IPS-18a (cell line): ENCODE measurements around the gene PCDHGA1.
"Not testable (repeated sequence)": the region's sequence is repeated elsewhere in the genome, so short reads cannot be mapped to it uniquely, and the experiment has no call there.

Source experiments
- H3K27ac ChIP-seq: one replicate; pipeline ENCODE4 v1.5.1; 2013; ENCODE audit warnings: low read length
- H3K27me3 ChIP-seq: one replicate; pipeline ENCODE4 v1.6.1; 2013; ENCODE audit warnings: mild to moderate bottlenecking, low read length; ENCODE audit not compliant: control insufficient read depth, insufficient read depth
- H3K36me3 ChIP-seq: one replicate; pipeline ENCODE4 v1.6.1; 2013; ENCODE audit warnings: low read depth, low read length; ENCODE audit not compliant: control insufficient read depth
- H3K4me1 ChIP-seq: one replicate; pipeline ENCODE4 v1.6.1; 2013; ENCODE audit warnings: low read depth, low read length; ENCODE audit not compliant: control insufficient read depth
- H3K4me3 ChIP-seq: one replicate; pipeline ENCODE4 v1.5.1; 2013; ENCODE audit warnings: low read length
- H3K9ac ChIP-seq: one replicate; pipeline ENCODE4 v1.6.1; 2013; ENCODE audit warnings: mild to moderate bottlenecking, low read length, moderate library complexity
- H3K9me3 ChIP-seq: one replicate; pipeline ENCODE4 v1.6.1; 2013; ENCODE audit warnings: low read depth, low read length; ENCODE audit not compliant: control insufficient read depth

Gene PCDHGA1

GRCh38 chr5:141328231-141328630, 2.1 kb upstream of the PCDHGA1 start:
- Histone ChIP-seq H3K9me3 (peaks cover 8% of the 10 kb centered on the region), H3K27ac (no peak overlapping the region), H3K27me3 (no peaks in the 10 kb centered on the region), H3K36me3 (no peaks in the 10 kb centered on the region), H3K9ac (no peak overlapping the region), H3K4me1 (no peaks in the 10 kb centered on the region), H3K4me3 (no peak overlapping the region)

- not testable (repeated sequence) for H3K4me1 ChIP-seq, H3K9ac ChIP-seq, H3K27ac ChIP-seq, H3K9me3 ChIP-seq, H3K27me3 ChIP-seq, H3K4me3 ChIP-seq, H3K36me3 ChIP-seq
Measured at GRCh38 chr5:141332571-141332970, 2.3 kb downstream of the PCDHGA1 start.

GRCh38 chr5:141338538-141339306, 8.4 kb downstream of the PCDHGA1 start, which contains the start of gene PCDHGA2:
TSS of gene PCDHGA2 (plus strand) at chr5:141338760.
- Histone ChIP-seq H3K4me3 (no peak within 1 kb of the TSS), H3K4me1 (no peaks in the 10 kb centered on the region), H3K9ac (no peak within 1 kb of the TSS), H3K9me3 (peaks cover 30% of the 10 kb centered on the region), H3K27me3 (no peaks in the 10 kb centered on the region), H3K27ac (no peak within 1 kb of the TSS), H3K36me3 (no peaks in the 10 kb centered on the region)

GRCh38 chr5:141340781-141341354, 10.6 kb downstream of the PCDHGA1 start:
- peaks cover 40% of the 10 kb centered on the region for H3K9me3 ChIP-seq
- H3K27ac ChIP-seq, H3K36me3 ChIP-seq, H3K27me3 ChIP-seq, H3K4me1 ChIP-seq, H3K9ac ChIP-seq, H3K4me3 ChIP-seq: not testable (repeated sequence)

GRCh38 chr5:141342773-141343172, 12.5 kb downstream of the PCDHGA1 start:
- H3K4me1 ChIP-seq: no peaks in the 10 kb centered on the region
- peaks cover 40% of the 10 kb centered on the region for H3K9me3 ChIP-seq
- H3K27me3 ChIP-seq: no peaks in the 10 kb centered on the region
- no peak overlapping the region for H3K27ac ChIP-seq
- no peaks in the 10 kb centered on the region for H3K36me3 ChIP-seq
- no peak overlapping the region for H3K9ac ChIP-seq
- H3K4me3 ChIP-seq: no peak overlapping the region

GRCh38 chr5:141343242-141343952, 13.1 kb downstream of the PCDHGA1 start, which contains the start of gene PCDHGA3:
TSS of gene PCDHGA3 (plus strand) at chr5:141343829. CDS start at chr5:141344034, 205 bp downstream.
- H3K4me1 ChIP-seq: no peaks in the 10 kb centered on the region
- no peak within 1 kb of the TSS for H3K9ac ChIP-seq
- H3K4me3 ChIP-seq: no peak within 1 kb of the TSS
- no peaks in the 10 kb centered on the region for H3K36me3 ChIP-seq
- H3K9me3 ChIP-seq: peaks cover 36% of the 10 kb centered on the region
- no peaks in the 10 kb centered on the region for H3K27me3 ChIP-seq
- no peak within 1 kb of the TSS for H3K27ac ChIP-seq

- no peaks in the 10 kb centered on the region for H3K27me3 ChIP-seq
- no peak overlapping the region for H3K9ac ChIP-seq
- H3K27ac ChIP-seq: no peak overlapping the region
- no peak overlapping the region for H3K4me3 ChIP-seq
- no peaks in the 10 kb centered on the region for H3K36me3 ChIP-seq
- peaks cover 32% of the 10 kb centered on the region for H3K9me3 ChIP-seq
- no peaks in the 10 kb centered on the region for H3K4me1 ChIP-seq
Measured at GRCh38 chr5:141343953-141344463, 13.7 kb downstream of the PCDHGA1 start.

GRCh38 chr5:141345327-141345726, 15.0 kb downstream of the PCDHGA1 start:
- H3K27ac ChIP-seq: no peak overlapping the region
- no peaks in the 10 kb centered on the region for H3K27me3 ChIP-seq
- H3K9me3 ChIP-seq: peaks cover 21% of the 10 kb centered on the region
- H3K4me1 ChIP-seq: no peaks in the 10 kb centered on the region
- H3K9ac ChIP-seq: no peak overlapping the region
- H3K36me3 ChIP-seq: no peaks in the 10 kb centered on the region
- no peak overlapping the region for H3K4me3 ChIP-seq

- not testable (repeated sequence) for H3K9ac ChIP-seq, H3K4me1 ChIP-seq, H3K27me3 ChIP-seq, H3K36me3 ChIP-seq, H3K27ac ChIP-seq, H3K4me3 ChIP-seq
- peaks cover 19% of the 10 kb centered on the region for H3K9me3 ChIP-seq
Measured at GRCh38 chr5:141346017-141346416, 15.7 kb downstream of the PCDHGA1 start.

DNA sequence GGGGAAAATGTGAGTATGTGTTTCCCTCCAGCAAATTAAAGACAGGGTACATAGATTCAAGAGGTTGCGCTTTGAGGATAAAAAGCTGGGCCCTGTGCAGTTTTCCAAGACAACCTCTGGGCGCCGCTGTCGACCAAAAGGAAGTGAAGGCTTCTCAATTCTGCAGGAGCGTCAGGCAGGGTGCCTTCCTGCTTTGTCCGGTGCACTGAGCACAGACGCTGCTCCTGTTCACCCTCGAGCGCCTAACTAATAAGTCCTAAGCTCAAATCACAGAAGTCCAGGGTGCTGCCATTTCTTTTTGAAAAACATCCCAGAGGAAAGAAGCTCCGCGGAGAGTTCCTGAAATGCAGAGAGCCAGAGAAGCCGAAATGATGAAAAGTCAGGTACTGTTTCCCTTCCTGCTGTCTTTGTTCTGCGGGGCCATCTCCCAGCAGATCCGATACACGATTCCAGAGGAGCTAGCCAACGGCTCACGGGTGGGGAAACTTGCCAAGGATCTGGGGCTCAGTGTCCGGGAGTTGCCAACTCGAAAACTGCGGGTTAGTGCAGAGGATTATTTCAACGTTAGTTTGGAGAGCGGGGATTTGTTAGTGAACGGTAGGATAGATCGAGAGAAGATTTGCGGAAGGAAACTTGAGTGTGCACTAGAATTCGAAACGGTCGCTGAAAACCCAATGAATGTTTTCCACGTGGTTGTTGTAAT, 19.8 kb downstream of the PCDHGA1 start, which contains the start of gene PCDHGB1:
Gene PCDHGB1, plus strand, starts transcription at position 183 of the 703 bp plus-strand sequence. Its CDS starts 162 bp downstream, at position 345.
- Histone ChIP-seq H3K9me3 (peaks cover 12% of the 10 kb centered on the region), H3K27me3 (no peaks in the 10 kb centered on the region), H3K27ac (no peak within 1 kb of the TSS), H3K9ac (peak within 1 kb of the TSS; percentile 19), H3K4me3 (peak within 1 kb of the TSS; percentile 42), H3K4me1 (no peaks in the 10 kb centered on the region), H3K36me3 (no peaks in the 10 kb centered on the region)

- H3K27ac ChIP-seq: no peak overlapping the region
- H3K9ac ChIP-seq: no peak overlapping the region
- no peaks in the 10 kb centered on the region for H3K27me3 ChIP-seq
- H3K4me3 ChIP-seq: no peak overlapping the region
- H3K4me1 ChIP-seq: no peaks in the 10 kb centered on the region
- no peaks in the 10 kb centered on the region for H3K36me3 ChIP-seq
- H3K9me3 ChIP-seq: peaks cover 14% of the 10 kb centered on the region
Measured at GRCh38 chr5:141351591-141351990, 21.3 kb downstream of the PCDHGA1 start.
